Endothelial cell of umbilical vein (primary cell): ENCODE results near the gene KIAA0825. TPM values are rescaled to one million over a fixed set of nuclear protein-coding genes. Genes with fewer than 3 reads are reported as not detected.

Experiments used
- BruUV-seq: library from RNA; stranded (reverse); fragments of 400-500 nt; replicated peaks from 2 replicates; lab custom pipeline; 2021; lab: Mats Ljungman, UMichigan
- CTCF ChIA-PET: fragments of 300-600, 350-600 bp; sonication (Branson Sonifier 250); formaldehyde crosslinking; loops from one replicate; lab custom pipeline; 2021; ENCODE audit warnings: antibody characterized with exemption, inconsistent platforms; lab: Charles Lee
- POLR2A ChIA-PET: fragments of 300-600, 350-600 bp; sonication (Branson Sonifier 250); formaldehyde crosslinking; loops from one replicate; lab custom pipeline; 2021; ENCODE audit warnings: antibody characterized with exemption, inconsistent platforms; lab: Charles Lee
- DNase-seq: peaks from one replicate; pipeline ENCODE4 v3.0.0-alpha.2; 2011; ENCODE audit warnings: low read depth, low spot score
- FAIRE-seq: peaks from 2 replicates; lab custom pipeline; 2011; peaks lifted over from hg19 to GRCh38; lab: Jason Lieb, UNC
- H2AFZ ChIP-seq: 2 replicates; pipeline ENCODE4 v1.6.0; 2012; ENCODE audit warnings: low read depth, low read length, control low read depth, inconsistent platforms
- H3K27ac ChIP-seq: 2 replicates; pipeline ENCODE4 v1.5.1; 2011; ENCODE audit warnings: low read depth, mild to moderate bottlenecking, control low read depth, low read length, moderate library complexity; ENCODE audit not compliant: insufficient read depth
- H3K27me3 ChIP-seq, 2 experiments: 2 replicates each; pipeline versions ENCODE4 v1.6.0 to v1.6.1; 2011; ENCODE audit warnings: low read length in 2 of 2, mixed read lengths in 1 of 2; ENCODE audit not compliant: control insufficient read depth in 2 of 2, insufficient read depth in 2 of 2
- H3K36me3 ChIP-seq, 2 experiments: 2 replicates in 1 of 2; 3 replicates in 1 of 2; pipeline ENCODE4 v1.5.1; 2011; ENCODE audit warnings: low read length in 2 of 2, mild to moderate bottlenecking in 1 of 2, moderate library complexity in 1 of 2; ENCODE audit not compliant: control insufficient read depth in 2 of 2, insufficient read depth in 2 of 2; ENCODE audit errors: extremely low read depth in 1 of 2
- H3K4me1 ChIP-seq: 3 replicates; pipeline ENCODE4 v1.5.1; 2011; ENCODE audit warnings: mild to moderate bottlenecking, low read length; ENCODE audit not compliant: control insufficient read depth, insufficient read depth; ENCODE audit errors: extremely low read depth
- H3K4me2 ChIP-seq: 2 replicates; pipeline ENCODE4 v1.6.1; 2011; ENCODE audit warnings: low read length, control low read depth, mixed read lengths; ENCODE audit not compliant: insufficient read depth
- H3K4me3 ChIP-seq, 3 experiments: fragments of 200-600 bp in 1 of 3; sonication (generic), shearing (Covaris generic) in 1 of 3; replicated peaks in 1 of 3; 2 replicates each; pipeline ENCODE4 v1.5.1; 2011 to 2016; ENCODE audit warnings: control low read depth in 3 of 3, low read length in 3 of 3, mild to moderate bottlenecking in 2 of 3, inconsistent platforms in 1 of 3, low read depth in 1 of 3, moderate library complexity in 1 of 3; ENCODE audit not compliant: insufficient read depth in 1 of 3
- H3K79me2 ChIP-seq: 2 replicates; pipeline ENCODE4 v1.6.0; 2012; ENCODE audit warnings: low read length, inconsistent platforms; ENCODE audit not compliant: control insufficient read depth, insufficient read depth
- H3K9ac ChIP-seq: replicated peaks from 2 replicates; pipeline ENCODE3; 2011; ENCODE audit warnings: low read length, control low read depth; ENCODE audit not compliant: insufficient read depth; ENCODE audit errors: extremely low read depth
- H3K9me1 ChIP-seq: replicated peaks from 3 replicates; pipeline ENCODE4 v1.6.0; 2011; ENCODE audit warnings: mild to moderate bottlenecking, low read length; ENCODE audit not compliant: control insufficient read depth, insufficient read depth; ENCODE audit errors: extremely low read depth
- H3K9me3 ChIP-seq: replicated peaks from 2 replicates; pipeline ENCODE4 v1.5.1; 2012; ENCODE audit warnings: low read length, inconsistent platforms; ENCODE audit not compliant: control insufficient read depth, insufficient read depth
- H4K20me1 ChIP-seq: replicated peaks from 2 replicates; pipeline ENCODE3; 2011; ENCODE audit warnings: mild to moderate bottlenecking, low read length; ENCODE audit not compliant: control insufficient read depth, insufficient read depth; ENCODE audit errors: extremely low read depth
- CTCF ChIP-seq, 2 donors: IDR thresholded peaks; 1 replicate in 1 of 2; 2 replicates in 1 of 2; pipeline ENCODE4 v1.5.1; 2011; ENCODE audit warnings: low read length in 2 of 2, mild to moderate bottlenecking in 2 of 2, moderate library complexity in 2 of 2, control low read depth in 1 of 2, inconsistent platforms in 1 of 2, low read depth in 1 of 2; ENCODE audit not compliant: insufficient read depth in 1 of 2; ENCODE audit errors: extremely low read depth in 1 of 2
- EZH2 ChIP-seq: IDR thresholded peaks from 2 replicates; pipeline ENCODE4 v1.6.1; 2012; ENCODE audit warnings: borderline replicate concordance, low read depth, mild to moderate bottlenecking, moderate library complexity, low read length, inconsistent platforms; ENCODE audit not compliant: severe bottlenecking
- FOS ChIP-seq: IDR thresholded peaks from 2 replicates; pipeline ENCODE4 v1.6.1; 2011; ENCODE audit warnings: mild to moderate bottlenecking, low read length, moderate library complexity, borderline replicate concordance; ENCODE audit not compliant: insufficient read depth
- GATA2 ChIP-seq: IDR thresholded peaks from 2 replicates; pipeline ENCODE4 v1.7.0; 2011; ENCODE audit warnings: low read depth, mild to moderate bottlenecking, moderate library complexity, mixed read lengths, low read length; ENCODE audit not compliant: insufficient read length, insufficient read depth
- JUN ChIP-seq: IDR thresholded peaks from 2 replicates; pipeline ENCODE4 v1.6.1; 2011; ENCODE audit warnings: borderline replicate concordance, low read depth; ENCODE audit not compliant: insufficient read length, insufficient read depth
- MAX ChIP-seq: IDR thresholded peaks from 2 replicates; pipeline ENCODE4 v1.6.1; 2011; ENCODE audit not compliant: insufficient read depth, insufficient read length
- MYC ChIP-seq: IDR thresholded peaks from one replicate; pipeline ENCODE4 v1.6.1; 2011; ENCODE audit warnings: mild to moderate bottlenecking, low read depth, low read length
- POLR2AphosphoS5 ChIP-seq: IDR thresholded peaks from 2 replicates; pipeline ENCODE4 v1.6.1; 2012; ENCODE audit warnings: low read depth, mild to moderate bottlenecking, control low read depth, low read length, moderate library complexity; ENCODE audit not compliant: insufficient read depth
- dilution Hi-C: fragments of 300-500 bp; cut with MboI; formaldehyde crosslinking; loops from one replicate; pipeline ENCODE4 v1.15.0; 2019; ENCODE audit warnings: low sequenced_read_pairs; ENCODE audit not compliant: extremely low pct_ligation_motif_present
- intact Hi-C: fragments of 100-400 bp; cut with micrococcal nuclease; formaldehyde crosslinking; loops from one replicate; pipeline ENCODE4 v1.10.0; 2022
- polyA plus RNA-seq, 4 experiments: library from polyadenylated mRNA; depleted of rRNA in 3 of 4; stranded (reverse) in 3 of 4; unstranded in 1 of 4; fragments of >200 nt; gene quantifications; 2 replicates each; pipeline versions ENCODE4 v1.2.1 to v1.2.3, GENCODE V29; 2011 to 2012; ENCODE audit warnings: missing spikeins in 1 of 4
- total RNA-seq: library from RNA; stranded (reverse); gene quantifications from 2 replicates; pipeline ENCODE4 v1.2.3, GENCODE V29; 2021

Gene KIAA0825
- total and polyA plus RNA-seq, 2 donors (not counting 3 experiments of a cell fraction or from before 2014, with no cell fraction given) = 0.15 to 1.1 TPM

GRCh38 chr5:94175912-94176311 is 442.5 kb downstream of the KIAA0825 start:
- BruUV-seq = no TSS peak
- intact Hi-C loops = no loop called here
- Histone ChIP-seq H3K4me2 (no peak overlapping the region), H4K20me1 (no peaks in the 10 kb centered on the region), H3K36me3 (no peaks in the 10 kb centered on the region), H3K27me3 (no peaks in the 10 kb centered on the region), H3K9me1 (no peaks in the 10 kb centered on the region), H3K27ac (no peak overlapping the region), H3K4me3 (no peak overlapping the region), H3K4me1 (no peaks in the 10 kb centered on the region), H2AFZ (no peak overlapping the region), H3K9me3 (no peaks in the 10 kb centered on the region), H3K79me2 (no peaks in the 10 kb centered on the region), H3K9ac (no peak overlapping the region)
- dilution Hi-C loops = no loop called here
- FAIRE-seq (no peak), DNase-seq (no peak)
- ChIA-PET CTCF (no interaction called here), POLR2A (no interaction called here)
- TF ChIP-seq MAX (no peak), JUN (no peak), GATA2 (no peak), POLR2AphosphoS5 (no peak), CTCF (IDR thresholded peaks at IDR 0.05; ENCODE audit: extremely low read depth in 1 of 2, insufficient read depth in 1 of 2, low read depth in 1 of 2, low read length in 2 of 2) (no peak), FOS (no peak), EZH2 (no peak), MYC (no peak)
